ENCODE measurements around the gene SLC6A6.

SLC6A6 gene

DNA sequence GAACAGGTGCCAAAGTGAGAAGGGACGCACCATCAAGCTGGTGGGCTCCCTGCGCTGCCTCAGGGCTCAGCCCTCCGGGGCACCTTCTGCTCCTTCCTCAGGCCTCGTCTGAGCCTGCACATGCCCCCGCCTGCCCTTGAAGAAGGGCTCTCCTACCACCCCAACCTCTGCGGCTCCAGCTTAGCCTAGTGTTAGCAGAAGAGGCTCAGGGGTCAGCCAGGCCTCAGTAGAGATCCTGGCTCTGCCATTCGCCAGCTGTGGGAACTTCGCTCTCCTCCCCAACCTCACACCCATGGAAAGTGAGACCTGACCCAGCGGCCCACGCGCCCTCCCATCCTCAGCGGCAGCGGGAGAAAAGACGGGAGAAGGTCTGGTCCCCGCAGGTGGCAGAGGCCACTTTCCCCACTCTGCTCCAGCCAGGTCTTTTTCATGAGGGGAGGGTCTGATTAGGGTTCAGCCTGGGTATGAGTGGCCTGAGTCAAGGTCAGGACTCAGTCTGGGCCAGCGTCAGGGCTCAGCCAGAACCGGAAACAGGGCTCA is 129.5 kb downstream of the SLC6A6 start:
- no peak for DNase-seq

DNA sequence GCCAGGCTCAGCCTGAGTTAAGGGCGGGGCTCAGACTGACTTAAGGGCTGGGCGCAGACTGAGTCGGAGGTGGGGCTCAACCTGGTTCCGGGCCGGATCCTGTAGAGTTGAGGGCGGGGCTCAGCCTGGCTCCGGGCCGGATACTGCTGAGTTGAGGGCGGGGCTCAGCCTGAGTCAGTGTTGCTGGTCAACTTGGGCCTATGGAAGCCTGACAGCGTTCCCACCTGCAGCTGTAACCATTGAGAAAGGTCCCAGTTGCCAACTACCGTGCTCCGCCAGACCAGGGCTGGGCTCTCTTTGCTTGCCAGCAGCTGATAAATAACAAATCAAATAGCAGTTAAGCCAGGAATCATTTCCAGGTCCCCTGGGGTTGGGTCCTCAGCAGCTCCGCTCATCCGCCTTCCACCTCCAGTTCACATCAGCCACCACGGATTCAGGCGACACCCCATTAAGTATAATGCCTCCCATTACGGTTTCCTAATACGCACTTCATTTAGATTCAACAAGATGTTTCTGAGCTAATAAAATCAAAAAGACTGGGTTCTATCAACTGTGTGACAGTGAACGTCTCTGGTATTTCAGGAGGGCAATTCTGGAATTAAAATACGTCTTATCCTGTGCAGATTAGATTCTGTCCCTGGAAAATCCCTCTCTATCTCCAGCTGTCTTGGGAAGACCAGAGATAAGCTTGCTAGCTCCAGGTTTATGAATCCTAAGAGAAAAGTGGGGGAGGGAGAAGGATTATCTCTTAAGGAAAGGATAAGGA is 130.5 kb downstream of the SLC6A6 start:
- DNase-seq: peak; percentile 16

DNA sequence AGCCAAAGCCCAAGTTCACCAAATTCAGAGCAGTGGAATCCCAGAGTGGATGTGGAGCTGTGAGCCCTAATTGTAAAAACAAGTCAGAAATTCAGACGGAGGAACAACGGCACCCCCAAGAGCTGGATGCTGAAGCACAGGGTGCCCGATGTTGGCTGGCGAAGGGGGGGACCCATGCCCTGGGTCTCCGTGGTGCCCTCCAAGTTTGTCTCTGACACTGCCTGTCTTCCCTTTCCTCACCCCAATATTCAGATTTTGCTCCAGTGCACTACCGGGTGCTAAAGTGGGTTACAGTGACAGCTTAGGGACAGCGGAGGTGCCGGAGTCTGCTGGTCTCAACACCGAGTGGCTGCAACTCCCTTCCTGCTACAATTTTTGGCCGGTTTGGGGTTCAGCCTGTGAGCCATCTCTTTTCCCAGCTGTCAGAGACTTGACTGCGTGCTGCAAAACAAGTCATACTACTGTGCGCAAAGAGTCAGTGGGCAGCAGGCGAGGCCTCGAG is 131.1 kb downstream of the SLC6A6 start:
- DNase-seq: no peak

DNA sequence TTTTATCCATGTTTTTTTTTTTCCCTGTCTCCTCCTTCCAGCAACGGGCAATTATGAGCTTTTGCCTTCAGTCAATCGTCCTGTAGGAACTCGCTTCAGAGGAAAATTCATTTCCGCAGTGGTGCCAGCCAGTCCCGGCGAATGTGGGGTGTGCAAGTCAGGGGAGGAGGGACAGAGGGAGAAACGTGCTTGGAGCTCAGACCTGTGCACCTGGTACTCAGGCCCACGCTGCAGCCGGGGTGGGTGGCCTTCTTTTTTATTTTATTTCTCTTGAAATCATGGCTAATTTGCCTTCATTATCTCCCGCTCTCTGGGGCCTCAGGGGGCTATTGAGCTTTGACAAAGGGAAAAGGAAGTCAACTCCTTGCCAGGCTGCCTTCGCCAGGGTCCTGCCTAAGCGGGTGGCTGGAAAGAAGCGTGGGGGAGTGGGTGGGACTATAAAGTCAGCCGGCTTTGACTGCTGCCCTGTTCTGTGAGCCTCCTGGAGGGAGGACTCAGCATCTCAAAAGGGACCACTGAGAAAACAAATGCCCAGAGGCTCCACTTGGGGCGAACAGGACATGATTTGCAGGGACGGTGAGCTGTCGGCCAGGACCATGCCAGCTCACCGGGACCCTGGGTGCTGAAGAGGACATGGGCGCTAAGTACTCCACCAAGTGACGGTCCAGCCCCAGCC is 132.2 kb downstream of the SLC6A6 start:
- no peak for DNase-seq

DNA sequence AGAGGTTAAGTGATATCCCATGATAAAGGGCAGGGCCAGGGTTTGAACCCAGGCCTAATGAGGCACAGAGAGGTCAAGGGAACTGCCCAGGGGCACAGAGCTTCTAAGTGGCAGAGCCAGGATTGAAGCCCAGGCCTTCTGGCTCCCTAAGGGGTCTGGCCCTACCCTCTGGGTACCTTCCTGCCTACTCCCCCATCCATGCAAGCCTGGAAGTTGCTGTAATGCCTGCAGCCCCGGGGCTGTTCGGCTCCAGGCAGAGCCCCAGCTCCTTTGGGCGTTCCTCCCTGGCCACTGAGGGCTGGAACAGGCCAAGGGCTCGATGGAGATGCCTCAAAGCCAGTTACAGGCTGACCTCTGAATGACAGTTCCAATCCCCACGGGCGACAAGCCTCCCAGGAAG is 133.2 kb downstream of the SLC6A6 start:
- no peak for DNase-seq

DNA sequence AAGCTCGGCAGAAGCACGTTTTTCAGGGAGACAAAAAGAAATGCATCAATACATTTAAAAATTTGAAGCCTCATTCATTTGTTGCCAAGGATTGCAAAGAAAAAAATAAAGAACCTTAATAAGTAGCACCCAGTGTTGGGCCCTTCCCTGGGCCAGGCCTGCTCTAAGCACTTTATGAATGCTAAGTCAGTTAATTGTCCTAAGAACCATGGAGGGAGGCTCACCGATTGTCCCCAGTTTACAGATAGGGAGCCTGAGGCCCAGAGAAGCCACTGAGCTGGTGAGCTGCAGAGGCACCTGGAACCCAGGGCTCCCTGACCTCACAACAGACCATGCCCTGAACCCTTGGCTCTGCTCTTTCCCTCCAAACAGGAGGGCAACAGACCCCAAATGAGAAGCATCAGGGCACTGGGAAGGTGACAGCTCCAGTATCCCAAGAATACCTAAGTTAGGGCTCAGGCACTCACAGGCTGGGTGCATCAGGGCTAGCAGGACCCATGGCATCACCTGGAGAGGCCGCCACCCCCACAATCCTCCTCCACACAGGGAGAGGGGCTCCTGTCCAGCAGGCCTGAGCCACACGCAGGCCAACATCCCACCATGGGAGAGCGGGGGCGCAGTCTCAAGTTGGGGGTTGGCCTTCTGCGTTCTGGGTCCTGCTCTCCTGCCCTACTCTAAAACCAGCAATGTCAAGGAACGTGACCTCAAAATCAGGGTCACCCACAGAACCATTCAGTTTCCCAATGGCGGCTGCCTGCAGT is 133.8 kb downstream of the SLC6A6 start:
- no peak for DNase-seq

DNA sequence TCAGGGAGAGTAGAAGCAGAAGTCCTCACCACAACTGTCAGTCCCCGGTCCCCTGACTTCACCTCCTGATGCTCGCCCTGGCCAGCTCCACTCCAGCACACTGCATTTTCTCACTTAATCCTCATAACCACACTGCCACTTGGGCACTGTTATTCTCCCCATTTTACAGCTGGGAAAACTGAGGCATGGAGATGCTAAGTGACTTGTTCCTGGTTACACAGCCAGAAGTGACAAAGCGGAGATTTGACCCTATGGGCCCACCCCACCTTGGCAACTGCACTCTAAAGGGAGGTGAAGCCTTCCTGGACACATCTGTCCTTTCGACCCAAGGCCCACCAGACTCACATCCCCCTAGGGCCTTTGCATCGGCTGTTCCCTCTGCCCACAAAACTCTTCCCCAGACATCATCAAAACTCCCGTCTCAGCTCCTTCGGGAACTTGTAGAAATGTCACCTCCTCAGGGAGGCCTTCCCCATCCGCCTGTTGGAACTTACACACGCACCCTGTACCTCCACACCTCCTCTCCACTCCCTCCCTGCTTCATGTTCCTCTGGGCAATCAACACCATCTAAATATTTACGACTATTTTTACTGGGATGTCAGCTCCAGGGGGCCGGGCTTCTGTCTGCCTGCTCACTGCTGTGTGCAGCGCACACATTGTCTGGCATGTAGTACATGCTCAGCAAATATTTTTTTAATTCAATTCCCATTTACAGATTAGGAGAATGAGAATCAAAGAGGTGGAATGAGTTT is 134.6 kb downstream of the SLC6A6 start:
- no peak for DNase-seq

DNA sequence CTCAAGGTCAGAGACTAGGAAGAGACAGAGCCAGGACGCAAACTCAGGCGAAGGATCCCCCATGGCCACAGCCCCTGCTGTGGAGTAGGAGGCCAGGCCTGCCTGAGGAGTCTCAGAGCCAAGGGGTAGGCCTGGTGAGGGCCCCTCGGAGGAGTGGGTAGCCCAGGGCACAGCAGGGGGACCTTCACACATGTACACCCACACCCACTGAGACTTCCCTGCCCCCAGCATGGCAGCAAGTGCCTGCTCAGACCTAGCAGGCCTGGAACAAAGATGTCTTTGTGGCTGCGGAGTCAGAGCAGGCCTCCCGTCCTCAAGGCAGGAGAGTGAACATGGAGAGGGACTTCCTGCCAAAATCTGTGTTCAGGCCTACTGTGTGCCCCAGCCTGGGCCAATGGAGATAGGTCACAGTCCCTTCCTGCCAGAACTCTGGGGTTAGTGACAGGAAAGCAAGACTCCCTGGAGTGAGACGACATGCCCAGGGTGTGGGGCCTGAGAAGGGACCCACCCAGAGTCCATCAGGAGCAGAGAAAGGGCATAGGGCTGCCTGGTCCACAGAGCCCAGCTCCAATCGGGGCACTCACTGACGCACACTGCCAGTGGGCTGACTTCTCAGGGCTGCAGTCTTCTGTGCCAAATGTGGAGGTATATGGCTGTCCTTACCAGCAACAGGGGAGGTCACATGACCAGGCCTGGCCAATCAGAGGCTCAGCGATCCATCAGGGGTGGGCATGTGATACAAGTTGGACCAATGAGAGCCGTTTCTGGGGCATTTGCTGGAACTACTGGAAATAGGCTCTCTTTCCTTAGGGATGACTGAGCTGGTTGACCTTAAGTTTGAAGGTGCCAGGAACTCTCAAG is 135.4 kb downstream of the SLC6A6 start:
- no peak for DNase-seq

DNA sequence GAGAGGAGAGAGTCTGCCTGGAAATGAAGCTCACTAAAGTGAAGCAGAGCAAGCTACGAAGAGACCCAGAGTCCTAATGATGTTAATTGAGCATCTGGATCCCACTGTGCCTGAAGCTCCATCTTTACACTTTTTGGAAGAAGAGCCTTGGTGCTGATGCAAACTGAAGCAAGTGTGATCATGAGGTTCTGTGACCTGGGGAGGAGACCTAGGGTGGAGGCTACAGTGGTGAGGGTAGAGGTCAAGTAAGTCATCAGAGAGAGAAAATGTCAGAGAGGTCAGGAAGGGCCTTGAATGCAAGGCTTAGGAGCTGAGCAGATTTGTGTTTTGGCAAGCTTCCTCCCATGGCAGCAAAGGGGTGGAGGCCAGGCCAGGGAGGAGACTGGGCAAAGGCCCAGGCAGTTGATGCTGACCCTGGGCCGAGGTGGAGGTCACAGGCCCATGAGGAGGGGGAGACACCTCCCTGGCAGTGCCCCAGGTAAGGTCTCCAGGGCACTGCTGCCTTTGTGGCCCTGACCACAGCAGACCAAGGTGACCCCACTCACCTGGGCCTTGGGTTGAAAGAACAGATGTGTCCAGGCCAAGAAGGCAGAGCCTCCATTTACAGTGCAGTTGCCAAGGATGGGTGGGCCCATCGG is 136.2 kb downstream of the SLC6A6 start:
- DNase-seq: no peak
